Middle frontal gyrus (tissue), 1 donor: Measurements from ENCODE around the gene RPP25L.

ENCODE experiments used
- DNase-seq: peaks from one replicate; pipeline ENCODE4 v3.0.0-alpha.2; 2015; ENCODE audit warnings: low spot score; ENCODE audit errors: extremely low spot score

RPP25L gene

DNA sequence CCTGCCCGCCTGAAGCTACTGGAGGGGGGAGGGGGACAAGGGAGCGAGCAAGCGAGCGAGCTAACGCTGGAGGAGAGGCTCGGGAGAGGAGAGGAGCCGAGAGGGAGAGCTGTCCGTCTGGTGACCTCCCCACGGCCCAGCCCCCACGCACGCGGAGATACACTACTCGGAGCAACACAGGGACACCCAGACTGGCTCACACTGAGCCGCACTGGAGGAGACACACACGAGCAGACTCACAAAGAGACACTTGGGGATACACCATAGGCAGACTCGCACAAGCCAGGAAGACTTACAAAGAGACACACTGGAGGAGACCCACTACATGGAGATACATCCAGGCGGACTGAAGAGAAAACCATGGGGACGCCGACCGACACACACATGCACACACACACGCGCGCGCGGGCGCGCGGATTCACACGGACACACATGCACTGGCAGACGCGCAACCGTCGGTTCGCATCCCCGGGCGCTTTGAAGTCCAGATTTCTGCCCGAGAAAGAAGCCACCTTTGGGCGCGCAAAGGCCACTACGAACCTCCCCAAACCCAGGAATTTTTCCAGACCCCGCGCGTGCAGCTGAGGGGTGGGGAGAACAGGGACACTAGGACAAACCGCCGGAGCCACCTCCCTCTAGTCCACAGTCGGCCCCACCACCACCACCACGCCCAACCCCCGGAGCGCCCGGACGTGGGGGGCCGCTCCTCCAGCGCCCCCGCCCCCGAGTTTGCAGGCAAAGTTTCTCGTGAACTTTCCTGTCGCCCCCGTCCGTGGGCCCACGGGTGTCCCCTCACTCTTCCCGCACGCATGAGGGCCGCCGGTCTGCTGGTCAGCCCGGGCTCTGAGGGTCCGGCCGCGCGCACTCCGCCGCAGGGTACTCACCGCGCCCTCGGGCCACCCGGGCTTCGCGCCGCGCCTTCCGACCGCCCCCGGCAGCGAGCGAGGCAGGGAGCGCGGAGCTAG, 22.9 kb downstream of the RPP25L start:
- no peak for DNase-seq

GRCh38 chr9:34587271-34587670, 24.6 kb downstream of the RPP25L start:
- no peak for DNase-seq

DNA sequence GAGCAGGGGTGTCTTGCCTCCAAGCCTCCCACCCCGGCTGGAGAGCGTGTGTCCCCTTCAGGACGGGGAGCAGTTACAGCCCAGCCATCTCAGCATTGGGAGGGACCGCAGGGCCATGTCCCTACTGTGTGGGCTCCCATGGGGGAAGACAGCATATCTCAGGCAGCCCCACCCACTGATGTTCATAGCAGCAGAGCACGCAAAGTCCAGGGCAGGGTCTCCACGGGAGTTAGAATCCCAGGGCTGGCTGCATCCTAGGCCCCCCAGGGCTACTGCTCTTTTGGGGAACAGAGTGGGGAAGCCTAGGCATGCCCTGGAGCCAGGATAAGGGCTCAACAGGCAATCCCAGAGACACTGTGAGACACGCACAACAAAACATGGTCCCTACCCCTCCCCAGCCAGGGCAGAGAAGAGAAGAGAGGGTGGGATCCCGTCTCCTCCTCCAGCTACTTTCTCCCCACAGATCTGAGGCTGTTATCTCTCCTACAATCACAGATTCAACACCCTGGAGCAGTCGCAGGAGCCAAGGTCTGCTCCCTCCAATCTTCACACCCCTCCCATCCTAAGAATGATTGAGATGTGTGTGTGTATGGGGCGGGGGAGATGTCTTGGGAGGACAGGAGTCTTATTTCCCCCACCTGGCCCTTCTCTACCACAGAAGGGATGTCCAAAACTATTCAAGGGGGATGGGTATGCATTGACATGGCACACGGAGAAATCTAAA, 25.8 kb downstream of the RPP25L start:
- DNase-seq = no peak

- no peak for DNase-seq
These were observed 26.9 kb downstream of the RPP25L start for GRCh38 chr9:34584970-34585369.

GRCh38 chr9:34582787-34583186, 29.1 kb downstream of the RPP25L start:
- no peak for DNase-seq

GRCh38 chr9:34581318-34581717, 30.6 kb downstream of the RPP25L start:
- no peak for DNase-seq

DNA sequence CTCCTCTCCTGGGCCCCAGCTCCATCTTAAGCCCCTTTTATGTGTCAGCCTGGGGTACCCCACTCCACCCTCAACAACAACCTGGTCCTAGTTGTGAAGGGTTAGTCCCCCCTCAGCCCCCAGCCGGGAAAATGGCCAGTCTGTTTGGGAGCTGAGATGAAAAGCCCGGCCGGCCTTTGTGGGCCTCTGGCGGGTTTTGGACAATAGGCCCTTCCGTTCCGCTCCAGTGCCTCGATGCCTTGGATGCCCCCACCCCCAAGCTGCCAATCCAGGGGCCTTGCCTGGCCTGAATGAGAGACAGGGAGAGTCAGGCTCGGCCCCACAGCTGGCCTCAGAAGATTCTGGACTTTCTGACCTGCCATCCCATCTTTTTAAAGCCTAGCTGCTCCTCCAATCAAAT, 31.5 kb downstream of the RPP25L start:
- no peak for DNase-seq

DNA sequence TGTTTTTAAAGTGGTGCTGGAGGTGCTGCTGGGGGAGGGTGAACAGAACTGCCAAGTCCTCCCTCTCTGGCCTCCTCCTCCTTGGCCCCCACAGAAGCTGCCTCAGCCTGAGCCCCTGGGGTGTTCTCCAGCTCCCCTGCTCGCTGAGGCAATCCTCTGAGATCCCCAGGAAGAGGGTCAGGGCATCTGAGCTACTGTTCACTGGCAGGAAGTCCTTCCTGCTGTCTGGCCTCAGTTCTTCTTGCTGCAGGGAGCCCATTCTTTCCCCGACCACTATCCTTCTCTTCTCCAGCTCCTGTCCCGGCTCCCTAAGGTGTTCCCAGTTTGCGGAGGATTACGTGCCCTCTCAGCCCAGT, 32.1 kb downstream of the RPP25L start:
- no peak for DNase-seq

- no peak for DNase-seq
These were observed 32.6 kb downstream of the RPP25L start for GRCh38 chr9:34579104-34579807.

DNA sequence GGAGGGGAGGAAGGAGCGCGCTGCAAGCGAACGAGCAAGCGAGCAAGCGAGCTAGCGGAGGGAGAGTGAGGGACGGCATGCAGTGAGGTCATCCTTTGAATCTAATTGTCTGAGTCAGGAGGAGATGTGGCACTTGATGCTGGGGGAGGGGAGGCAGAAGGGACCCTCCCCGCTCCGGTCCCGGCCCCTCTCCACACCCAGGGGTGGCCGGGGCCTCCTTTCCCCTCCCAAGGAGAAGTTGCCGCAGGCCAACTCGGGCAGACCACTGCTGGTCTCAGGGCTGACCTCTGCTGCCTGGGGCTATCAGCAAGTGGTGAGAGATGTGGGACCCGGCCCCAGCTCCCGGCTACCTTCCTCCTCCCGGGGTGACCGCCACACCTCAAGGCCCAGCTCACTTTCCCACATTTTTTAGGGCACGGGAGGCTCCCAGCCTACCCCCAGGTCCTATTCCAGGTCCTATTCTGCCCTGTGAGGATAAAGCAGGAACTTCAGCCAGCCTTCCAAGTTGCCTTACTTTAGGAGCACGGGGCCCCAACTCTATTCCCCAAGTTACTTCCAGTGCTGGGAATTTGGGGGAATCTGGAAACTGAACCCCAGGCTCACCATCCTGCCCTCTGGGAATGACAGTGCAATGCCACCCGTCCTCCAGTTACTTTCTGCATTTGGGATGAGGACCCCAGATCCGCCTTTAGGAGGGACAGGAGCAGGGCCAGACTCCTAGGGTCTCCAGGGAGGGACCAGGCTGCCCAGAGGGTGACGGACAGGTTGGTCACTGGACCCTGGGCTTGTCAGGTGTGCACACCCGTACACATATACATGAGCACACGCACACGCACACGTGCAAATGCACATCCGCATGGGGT, 33.4 kb downstream of the RPP25L start:
- no peak for DNase-seq

- no peak for DNase-seq
These were observed 34.3 kb downstream of the RPP25L start for GRCh38 chr9:34577400-34578240.

DNA sequence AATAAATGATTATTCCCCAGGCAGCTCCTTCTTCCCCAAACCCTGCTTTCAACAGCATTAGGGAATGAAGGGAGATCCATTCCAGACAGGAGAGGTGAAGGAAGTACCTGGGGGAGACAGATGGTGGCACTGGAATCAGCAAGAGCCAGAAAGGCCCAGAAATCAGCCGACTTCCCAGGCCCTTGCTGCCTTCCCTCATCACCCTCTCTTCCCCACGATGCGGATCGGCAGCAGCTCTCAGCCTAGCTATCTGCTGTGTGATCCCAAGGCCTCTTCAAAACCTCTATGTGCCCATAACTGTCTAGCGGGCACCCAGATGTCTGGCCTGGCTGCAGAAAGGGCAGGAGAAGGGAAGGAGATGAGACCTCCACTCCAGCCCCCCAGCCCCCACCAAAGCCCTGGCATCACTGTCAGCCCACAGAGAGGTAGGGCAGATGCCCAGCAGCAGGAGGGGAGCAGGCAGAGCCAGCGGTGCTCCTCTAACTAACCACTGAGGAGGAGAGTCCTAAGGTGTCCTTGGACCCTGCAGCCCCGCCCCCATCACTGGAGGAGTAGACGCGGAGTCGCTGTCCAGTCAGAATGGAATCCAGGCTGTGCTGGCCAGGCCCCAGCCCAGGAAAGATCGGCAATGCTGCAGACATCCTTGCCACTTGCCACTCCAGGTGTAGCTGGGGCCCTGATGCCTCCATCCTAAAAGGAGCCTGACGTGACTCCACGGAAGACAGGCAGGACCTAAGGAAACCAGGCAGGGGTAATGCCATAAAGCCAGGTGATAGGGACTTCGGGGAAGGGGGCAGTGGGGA, 35.1 kb downstream of the RPP25L start:
- no peak for DNase-seq

DNA sequence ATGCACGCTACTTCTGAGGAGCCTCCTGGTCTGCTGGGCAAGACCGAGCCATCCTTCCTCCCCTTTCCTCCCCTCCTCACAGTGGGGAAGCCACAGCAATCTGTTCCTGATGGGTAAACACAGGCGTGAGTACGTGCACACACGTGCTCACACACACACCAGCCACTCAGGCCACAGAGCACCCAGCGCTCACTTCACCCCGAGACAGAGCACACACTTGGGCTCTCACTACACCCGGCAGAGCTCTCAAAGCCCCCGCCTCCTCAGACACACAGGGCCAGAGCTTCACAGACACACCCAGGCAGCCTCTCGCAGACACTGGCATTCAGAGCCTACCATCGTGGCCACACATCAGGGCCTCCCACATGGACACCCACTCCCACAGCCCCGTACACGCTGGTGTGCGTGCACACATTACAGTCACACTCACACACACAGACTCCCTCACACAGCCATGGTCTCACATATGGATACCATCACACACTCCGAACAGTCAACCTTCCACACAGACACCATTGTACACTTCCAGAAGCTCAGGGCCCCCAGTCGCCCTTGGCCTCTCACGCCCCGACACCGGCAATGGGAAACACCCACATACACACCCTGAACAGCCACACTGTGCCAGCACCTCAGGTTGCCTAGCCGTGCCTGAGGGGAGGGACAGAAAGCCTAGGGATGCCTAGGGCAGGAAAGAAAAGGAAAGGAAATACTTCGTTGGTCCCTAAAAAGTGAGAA, 35.9 kb downstream of the RPP25L start:
- no peak for DNase-seq

GRCh38 chr9:34575241-34575640, 36.7 kb downstream of the RPP25L start:
- DNase-seq = no peak

DNA sequence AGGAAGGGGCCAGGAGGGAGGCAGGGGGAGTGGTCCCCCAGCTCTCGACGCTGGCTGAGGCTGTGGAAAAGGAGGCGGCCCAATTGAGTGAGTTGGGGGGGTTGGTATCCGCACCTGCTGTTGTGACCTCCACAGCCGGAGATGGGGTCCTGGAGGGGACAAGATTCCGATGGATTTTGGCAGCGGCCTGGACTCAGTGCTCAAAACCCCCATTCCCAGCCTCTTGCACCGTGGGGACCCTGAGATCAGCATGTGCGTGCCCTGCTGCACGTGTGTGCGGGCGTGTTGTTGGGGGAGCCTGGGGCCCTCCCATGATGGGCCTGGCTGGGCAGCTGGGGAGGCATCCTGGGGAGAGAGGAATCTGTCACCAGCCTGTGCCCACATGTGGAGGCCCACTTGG, 37.3 kb downstream of the RPP25L start:
- DNase-seq = no peak

DNA sequence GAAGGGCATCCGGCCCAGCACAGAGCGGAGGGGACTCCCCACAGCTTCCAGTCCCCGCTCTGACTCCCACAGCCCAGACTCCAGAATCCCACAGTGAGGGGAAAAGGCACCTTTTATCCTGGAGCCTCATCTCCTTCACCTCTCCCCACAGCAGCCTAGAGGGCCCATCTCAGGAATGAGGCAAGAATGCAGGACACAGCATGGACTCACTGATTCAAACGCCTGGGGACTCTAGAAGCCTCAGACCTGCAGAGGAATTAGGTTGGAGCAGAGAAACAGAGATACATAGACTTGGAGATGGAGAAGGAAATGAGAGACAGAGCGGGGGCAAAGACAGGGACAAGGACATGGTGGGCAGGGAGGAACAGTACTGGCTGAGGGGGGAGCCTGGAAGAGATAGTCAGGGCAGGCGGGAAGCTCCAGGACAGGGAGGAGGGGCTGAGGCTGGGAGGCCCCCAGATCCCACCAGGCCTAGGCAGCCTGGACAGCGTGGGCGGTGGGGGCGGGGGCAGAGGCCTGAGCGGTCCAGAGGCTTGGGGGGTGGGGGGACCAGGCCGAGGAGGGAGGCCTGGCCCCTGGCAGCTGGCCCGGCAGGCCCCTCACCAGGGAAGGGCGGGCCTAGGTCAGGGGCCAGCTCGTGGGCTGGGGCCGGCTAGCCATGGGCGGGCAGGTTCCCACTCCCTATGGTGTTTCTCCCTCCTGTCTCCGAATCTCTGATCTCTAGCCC, 38.1 kb downstream of the RPP25L start:
- no peak for DNase-seq

GRCh38 chr9:34572628-34573027, 39.3 kb downstream of the RPP25L start:
- DNase-seq = no peak

DNA sequence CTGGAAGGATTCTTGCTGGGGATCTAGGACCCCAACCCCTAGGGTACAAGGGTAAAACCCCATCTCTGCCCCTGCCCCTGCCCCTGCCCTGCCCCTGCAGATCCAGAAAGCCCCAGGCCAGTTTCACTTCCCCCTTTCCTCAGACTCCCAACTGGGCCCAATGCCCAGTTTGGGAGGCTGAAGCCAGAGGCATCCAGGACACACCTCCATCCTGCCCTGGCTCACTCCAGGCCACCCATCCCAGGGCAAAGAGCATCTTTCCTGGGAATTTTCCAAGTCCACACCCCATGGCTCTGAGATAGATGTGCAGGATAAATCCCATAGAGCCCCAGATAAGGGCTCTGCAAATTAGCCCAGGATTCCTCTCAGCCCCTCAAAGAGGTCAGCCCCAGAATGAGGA, 39.8 kb downstream of the RPP25L start:
- no peak for DNase-seq
